Ishikawa (cell line): ENCODE measurements around the gene ATP9A.

ENCODE experiments used
- CEBPB ChIP-seq: IDR thresholded peaks from 2 replicates; pipeline ENCODE4 v1.6.1; 2012
- CREB1 ChIP-seq: IDR thresholded peaks from 2 replicates; pipeline ENCODE4 v1.6.1; 2012; ENCODE audit warnings: low read depth
- EGR1 ChIP-seq: IDR thresholded peaks from 2 replicates; pipeline ENCODE4 v1.6.1; 2012
- EP300 ChIP-seq: IDR thresholded peaks from 2 replicates; pipeline ENCODE4 v1.6.1; 2012; ENCODE audit warnings: borderline replicate concordance
- FOXM1 ChIP-seq: IDR thresholded peaks from 2 replicates; pipeline ENCODE4 v1.6.1; 2012; ENCODE audit warnings: low read depth, borderline replicate concordance
- RAD21 ChIP-seq: IDR thresholded peaks from 2 replicates; pipeline ENCODE4 v1.6.1; 2012; ENCODE audit warnings: low read depth
- TAF1 ChIP-seq: IDR thresholded peaks from 2 replicates; pipeline ENCODE4 v1.6.1; 2012; ENCODE audit warnings: low read depth, mild to moderate bottlenecking
- TCF12 ChIP-seq: IDR thresholded peaks from 2 replicates; pipeline ENCODE4 v1.6.1; 2012; ENCODE audit warnings: low read depth
- YY1 ChIP-seq: IDR thresholded peaks from 2 replicates; pipeline ENCODE4 v1.6.1; 2012; ENCODE audit warnings: low read depth
- ZBTB7A ChIP-seq: IDR thresholded peaks from 2 replicates; pipeline ENCODE4 v1.6.1; 2012; ENCODE audit warnings: low read depth
- TF ChIP-seq, protein P1 (sequence below): IDR thresholded peaks from 2 replicates; pipeline ENCODE4 v1.6.1; 2012
- TF ChIP-seq, protein P2 (sequence below): IDR thresholded peaks from 2 replicates; pipeline ENCODE4 v1.6.1; 2012; ENCODE audit warnings: low read depth, mild to moderate bottlenecking
- TF ChIP-seq, protein P3 (sequence below): IDR thresholded peaks from 2 replicates; pipeline ENCODE4 v1.6.1; 2012

DNA sequence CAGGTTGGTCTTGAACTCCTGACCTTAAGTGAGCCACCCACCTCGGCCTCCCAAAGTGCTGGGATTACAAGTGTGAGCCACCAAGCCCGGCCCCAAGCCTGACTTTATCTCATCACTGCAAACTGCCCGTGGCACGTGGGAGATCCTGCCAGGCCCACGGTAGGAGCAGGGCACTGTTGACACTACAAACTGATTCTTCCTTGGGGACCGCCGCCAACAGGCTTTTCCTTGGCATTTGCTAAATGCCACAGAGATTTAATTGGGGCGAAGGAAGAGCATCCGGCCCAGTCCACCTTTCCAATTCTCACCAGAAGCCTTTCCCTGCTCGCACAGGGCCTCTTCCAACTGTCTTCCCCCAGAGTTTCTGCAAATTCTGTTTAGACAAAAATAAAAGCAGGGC lies 11.0 kb downstream of the ATP9A start:
- TF ChIP-seq TAF1, result no peak
- TF ChIP-seq, protein P1, sequence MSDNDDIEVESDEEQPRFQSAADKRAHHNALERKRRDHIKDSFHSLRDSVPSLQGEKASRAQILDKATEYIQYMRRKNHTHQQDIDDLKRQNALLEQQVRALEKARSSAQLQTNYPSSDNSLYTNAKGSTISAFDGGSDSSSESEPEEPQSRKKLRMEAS, result no peak
- TF ChIP-seq CEBPB, result no peak
- TF ChIP-seq RAD21, result no peak
- TF ChIP-seq FOXM1, result no peak
- no peak for TF ChIP-seq EP300
- TF ChIP-seq ZBTB7A, result no peak
- TF ChIP-seq TCF12, result no peak
- TF ChIP-seq EGR1, result no peak
- TF ChIP-seq CREB1, result no peak
- TF ChIP-seq, protein P2, sequence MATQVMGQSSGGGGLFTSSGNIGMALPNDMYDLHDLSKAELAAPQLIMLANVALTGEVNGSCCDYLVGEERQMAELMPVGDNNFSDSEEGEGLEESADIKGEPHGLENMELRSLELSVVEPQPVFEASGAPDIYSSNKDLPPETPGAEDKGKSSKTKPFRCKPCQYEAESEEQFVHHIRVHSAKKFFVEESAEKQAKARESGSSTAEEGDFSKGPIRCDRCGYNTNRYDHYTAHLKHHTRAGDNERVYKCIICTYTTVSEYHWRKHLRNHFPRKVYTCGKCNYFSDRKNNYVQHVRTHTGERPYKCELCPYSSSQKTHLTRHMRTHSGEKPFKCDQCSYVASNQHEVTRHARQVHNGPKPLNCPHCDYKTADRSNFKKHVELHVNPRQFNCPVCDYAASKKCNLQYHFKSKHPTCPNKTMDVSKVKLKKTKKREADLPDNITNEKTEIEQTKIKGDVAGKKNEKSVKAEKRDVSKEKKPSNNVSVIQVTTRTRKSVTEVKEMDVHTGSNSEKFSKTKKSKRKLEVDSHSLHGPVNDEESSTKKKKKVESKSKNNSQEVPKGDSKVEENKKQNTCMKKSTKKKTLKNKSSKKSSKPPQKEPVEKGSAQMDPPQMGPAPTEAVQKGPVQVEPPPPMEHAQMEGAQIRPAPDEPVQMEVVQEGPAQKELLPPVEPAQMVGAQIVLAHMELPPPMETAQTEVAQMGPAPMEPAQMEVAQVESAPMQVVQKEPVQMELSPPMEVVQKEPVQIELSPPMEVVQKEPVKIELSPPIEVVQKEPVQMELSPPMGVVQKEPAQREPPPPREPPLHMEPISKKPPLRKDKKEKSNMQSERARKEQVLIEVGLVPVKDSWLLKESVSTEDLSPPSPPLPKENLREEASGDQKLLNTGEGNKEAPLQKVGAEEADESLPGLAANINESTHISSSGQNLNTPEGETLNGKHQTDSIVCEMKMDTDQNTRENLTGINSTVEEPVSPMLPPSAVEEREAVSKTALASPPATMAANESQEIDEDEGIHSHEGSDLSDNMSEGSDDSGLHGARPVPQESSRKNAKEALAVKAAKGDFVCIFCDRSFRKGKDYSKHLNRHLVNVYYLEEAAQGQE, result no peak
- TF ChIP-seq, protein P3, sequence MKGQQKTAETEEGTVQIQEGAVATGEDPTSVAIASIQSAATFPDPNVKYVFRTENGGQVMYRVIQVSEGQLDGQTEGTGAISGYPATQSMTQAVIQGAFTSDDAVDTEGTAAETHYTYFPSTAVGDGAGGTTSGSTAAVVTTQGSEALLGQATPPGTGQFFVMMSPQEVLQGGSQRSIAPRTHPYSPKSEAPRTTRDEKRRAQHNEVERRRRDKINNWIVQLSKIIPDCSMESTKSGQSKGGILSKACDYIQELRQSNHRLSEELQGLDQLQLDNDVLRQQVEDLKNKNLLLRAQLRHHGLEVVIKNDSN, result no peak
- TF ChIP-seq YY1, result no peak
